Vagina (tissue), 2 donors: ENCODE data around the gene PRLH. TPM values are rescaled to one million over a fixed set of nuclear protein-coding genes. Genes with fewer than 3 reads are reported as not detected.

ENCODE experiments used
- DNase-seq, 2 donors: peaks; one replicate each; pipeline ENCODE4 v3.0.0-alpha.2; 2017; ENCODE audit errors: extremely low spot score in 2 of 2
- H3K27ac ChIP-seq: fragments of 200-600 bp; sonication (generic); one replicate; pipeline ENCODE4 v1.5.1; 2019
- H3K27me3 ChIP-seq: fragments of 200-600 bp; sonication (generic); one replicate; pipeline ENCODE4 v1.5.1; 2019
- H3K36me3 ChIP-seq, 2 donors: fragments of 200-600 bp; sonication (generic); one replicate each; pipeline ENCODE4 v1.5.1; 2017 to 2019
- H3K4me1 ChIP-seq: fragments of 200-600 bp; sonication (generic); one replicate; pipeline ENCODE4 v1.5.1; 2019
- H3K4me3 ChIP-seq, 2 donors: fragments of 200-600 bp; sonication (generic); 1 replicate in 1 of 2; 2 replicates in 1 of 2; pipeline ENCODE4 v1.5.1; 2016 to 2019
- H3K9me3 ChIP-seq: fragments of 200-600 bp; sonication (generic); one replicate; pipeline ENCODE4 v1.5.1; 2019
- CTCF ChIP-seq, 3 experiments: fragments of 450-650 bp in 2 of 3; fragments of 200-600 bp in 1 of 3; sonication (generic) in 1 of 3; IDR thresholded peaks; one replicate each; pipeline ENCODE4 v1.5.1; 2017 to 2019; ENCODE audit warnings: antibody characterized with exemption in 3 of 3, mild to moderate bottlenecking in 2 of 3, moderate library complexity in 2 of 3
- POLR2A ChIP-seq, 2 donors: fragments of 450-650 bp; IDR thresholded peaks; one replicate each; pipeline ENCODE4 v1.6.1; 2017; ENCODE audit warnings: antibody characterized with exemption in 2 of 2, mild to moderate bottlenecking in 2 of 2, moderate library complexity in 2 of 2
- POLR2AphosphoS5 ChIP-seq, 2 donors: sonication (generic); formaldehyde crosslinking; IDR thresholded peaks; one replicate each; pipeline ENCODE4 v1.9.0; 2017; ENCODE audit warnings: antibody characterized with exemption in 2 of 2, mild to moderate bottlenecking in 2 of 2, low read depth in 1 of 2; ENCODE audit not compliant: insufficient read depth in 1 of 2
- intact Hi-C: fragments of 100-400 bp; cut with DNase I; formaldehyde crosslinking; loops from one replicate; pipeline ENCODE4 v1.15.1; 2023
- total RNA-seq: library from RNA; depleted of rRNA; stranded (reverse); fragments of >200 nt; gene quantifications from one replicate; pipeline ENCODE4 v1.2.3, GENCODE V29; 2016

The PRLH gene
- total RNA-seq, 1 donor from 2014 or later = not detected

DNA sequence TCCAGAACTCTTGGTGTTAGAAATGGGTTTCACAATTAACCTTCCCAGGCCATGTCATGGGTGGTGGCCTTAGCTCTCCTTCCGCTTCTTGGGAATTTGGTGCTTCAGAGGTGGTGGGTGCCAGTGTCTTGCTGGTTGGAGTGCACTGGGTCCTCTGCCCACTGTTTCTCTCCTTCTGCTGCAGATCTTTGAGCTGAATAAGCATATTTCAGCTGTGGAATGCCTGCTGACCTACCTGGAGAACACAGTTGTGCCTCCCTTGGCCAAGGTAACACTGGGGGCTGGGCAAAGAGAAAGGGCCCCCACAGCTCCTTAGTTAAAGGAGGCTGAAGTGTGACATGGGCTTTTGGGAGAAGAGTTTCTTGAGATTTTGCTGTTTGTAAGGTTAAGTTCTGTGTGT is 32.0 kb upstream of the PRLH start:
- H3K36me3 ChIP-seq = peaks cover 0 to 4% of the 10 kb centered on the region in 2 donors
- intact Hi-C loops = no loop called here
- no peak for DNase-seq
- no peaks in the 10 kb centered on the region for H3K27me3 ChIP-seq
- H3K4me3 ChIP-seq = no peak overlapping the region
- no peaks in the 10 kb centered on the region for H3K9me3 ChIP-seq
- TF ChIP-seq CTCF (IDR thresholded peaks at IDR 0.05) (no peak), POLR2AphosphoS5 (IDR thresholded peaks at IDR 0.05; ENCODE audit: insufficient read depth in 1 of 2, low read depth in 1 of 2) (no peak), POLR2A (IDR thresholded peaks at IDR 0.05) (no peak)
- H3K4me1 ChIP-seq = peaks cover 7% of the 10 kb centered on the region
- no peak overlapping the region for H3K27ac ChIP-seq

DNA sequence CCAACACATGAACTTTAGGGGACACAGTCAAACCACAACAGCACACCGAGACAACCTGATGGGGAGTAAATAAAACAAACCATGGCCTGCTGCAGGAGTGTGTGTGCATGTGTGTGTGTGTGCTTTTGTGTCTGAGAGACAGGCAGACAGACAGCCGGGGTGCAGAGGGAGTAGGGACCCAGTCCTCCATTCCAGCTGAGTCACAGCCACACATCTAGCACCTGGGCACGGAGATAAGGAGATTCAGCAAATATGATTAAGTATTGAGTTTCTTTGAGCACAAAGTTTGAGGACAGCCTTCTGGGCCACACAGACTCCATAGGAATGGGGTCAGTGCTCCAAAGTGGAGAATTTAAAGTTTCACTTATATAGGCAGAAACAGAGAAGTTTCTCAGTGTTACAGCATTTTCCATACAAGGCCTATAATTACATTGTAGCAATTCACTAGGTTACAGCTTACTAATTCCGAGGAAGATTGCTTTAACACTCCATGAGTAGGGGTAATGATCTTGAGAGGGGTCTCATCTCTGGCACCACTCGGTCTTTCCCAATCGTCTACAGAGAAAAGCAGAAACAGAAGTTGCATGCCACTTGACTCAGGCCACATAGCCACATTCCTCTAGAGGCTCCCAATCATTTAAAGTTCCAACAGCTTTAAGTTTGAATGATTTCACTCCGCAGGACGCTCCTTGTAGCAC is 30.8 kb upstream of the PRLH start:
- no peak overlapping the region for H3K4me3 ChIP-seq
- no peak overlapping the region for H3K27ac ChIP-seq
- peaks cover 18% of the 10 kb centered on the region for H3K4me1 ChIP-seq
- H3K36me3 ChIP-seq = peaks cover 0 to 4% of the 10 kb centered on the region in 2 donors
- no peaks in the 10 kb centered on the region for H3K27me3 ChIP-seq
- no peak for DNase-seq
- intact Hi-C loops = no loop called here
- H3K9me3 ChIP-seq = no peaks in the 10 kb centered on the region
- TF ChIP-seq CTCF (IDR thresholded peaks at IDR 0.05) (no peak), POLR2A (IDR thresholded peaks at IDR 0.05) (no peak)

DNA sequence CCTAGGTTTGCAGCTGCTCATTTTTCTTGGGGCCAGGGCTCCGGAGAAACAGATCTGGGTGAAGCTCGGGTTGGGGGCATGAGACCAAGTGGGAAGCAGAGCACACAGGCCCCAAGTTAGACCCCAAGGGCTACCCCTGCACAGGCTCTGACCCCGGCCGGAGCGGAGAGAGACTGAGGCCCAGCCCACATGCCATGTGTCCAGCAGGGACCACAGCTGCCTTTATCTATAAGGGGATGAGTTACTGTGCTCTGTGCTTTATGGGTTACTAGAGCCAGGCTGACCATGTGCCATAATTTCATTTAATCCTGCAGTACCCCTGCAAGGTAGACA is 30.3 kb upstream of the PRLH start:
- Histone ChIP-seq H3K27ac (no peak overlapping the region), H3K36me3 (peaks cover 0 to 4% of the 10 kb centered on the region in 2 donors), H3K27me3 (no peaks in the 10 kb centered on the region), H3K4me3 (no peak overlapping the region), H3K9me3 (no peaks in the 10 kb centered on the region), H3K4me1 (peaks cover 23% of the 10 kb centered on the region)
- no peak for DNase-seq
- TF ChIP-seq POLR2AphosphoS5 (IDR thresholded peaks at IDR 0.05; ENCODE audit: insufficient read depth in 1 of 2, low read depth in 1 of 2) = no peak
- no peak for TF ChIP-seq POLR2A (IDR thresholded peaks at IDR 0.05)
- TF ChIP-seq CTCF (IDR thresholded peaks at IDR 0.05) = no peak
- intact Hi-C loops = no loop called here

DNA sequence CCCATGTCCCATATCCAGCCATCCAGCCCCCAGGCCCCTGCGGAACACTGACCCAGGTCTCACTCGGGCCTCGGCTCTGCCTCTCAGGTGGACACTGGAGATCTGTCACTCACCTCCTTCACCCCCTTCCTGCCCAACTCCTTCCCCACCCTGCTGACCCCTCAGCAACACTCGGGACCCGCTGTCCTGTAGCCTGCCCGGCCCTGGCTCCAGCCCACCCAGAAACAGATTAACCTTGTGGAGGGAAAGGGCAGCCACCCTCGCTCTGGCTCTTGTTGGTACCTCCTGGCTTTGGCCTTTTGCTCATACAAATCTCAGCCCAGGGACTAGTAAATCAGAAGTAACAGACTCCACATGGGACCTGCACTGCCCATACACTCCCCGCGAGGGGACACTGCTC is 29.8 kb upstream of the PRLH start:
- no peak for DNase-seq
- H3K9me3 ChIP-seq = no peaks in the 10 kb centered on the region
- intact Hi-C loops = no loop called here
- H3K4me1 ChIP-seq = peaks cover 27% of the 10 kb centered on the region
- H3K27me3 ChIP-seq = no peaks in the 10 kb centered on the region
- no peak overlapping the region for H3K27ac ChIP-seq
- no peak overlapping the region for H3K4me3 ChIP-seq
- H3K36me3 ChIP-seq = peaks cover 0 to 4% of the 10 kb centered on the region in 2 donors
- TF ChIP-seq CTCF (IDR thresholded peaks at IDR 0.05) = no peak

DNA sequence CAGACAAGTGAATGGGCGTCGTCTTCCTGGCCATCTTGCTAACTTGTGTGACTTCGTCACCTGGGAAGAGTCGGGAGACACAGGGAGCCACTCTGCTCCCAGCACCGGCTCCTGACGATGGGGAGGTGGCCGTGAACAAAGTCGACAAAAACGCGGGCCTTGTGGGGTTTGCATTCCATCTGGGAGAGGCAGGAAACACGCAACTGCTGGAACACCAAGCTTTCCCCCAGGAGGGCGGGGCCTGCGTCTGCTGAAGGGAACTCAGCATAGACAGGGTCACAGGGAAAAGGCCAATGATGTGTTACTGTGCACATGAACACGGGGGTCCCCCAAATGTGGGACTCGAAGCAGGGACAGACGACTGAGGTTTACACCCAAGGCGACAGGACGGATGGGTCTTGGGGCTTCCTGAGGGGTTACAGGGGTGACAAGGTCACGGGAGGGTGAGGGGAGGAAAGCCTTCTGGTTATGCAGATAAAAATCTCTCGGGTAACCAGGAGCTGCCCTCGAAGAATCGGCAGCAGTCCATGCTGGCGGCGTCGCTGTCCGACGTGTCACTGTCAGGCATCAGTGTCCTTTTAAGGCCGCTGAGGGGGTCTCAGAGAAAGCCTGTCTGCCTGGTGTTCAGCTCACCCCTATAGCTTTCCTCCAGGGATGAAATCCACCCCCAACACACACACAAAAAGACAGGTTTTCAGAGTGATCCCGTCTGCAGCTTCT is 28.2 kb upstream of the PRLH start:
- no peak for TF ChIP-seq POLR2AphosphoS5 (IDR thresholded peaks at IDR 0.05; ENCODE audit: insufficient read depth in 1 of 2, low read depth in 1 of 2)
- no peak for TF ChIP-seq CTCF (IDR thresholded peaks at IDR 0.05)
- no peak for TF ChIP-seq POLR2A (IDR thresholded peaks at IDR 0.05)
- Histone ChIP-seq H3K9me3 (no peaks in the 10 kb centered on the region), H3K36me3 (peaks cover 0 to 4% of the 10 kb centered on the region in 2 donors), H3K4me3 (no peak overlapping the region), H3K27ac (peak overlapping the region; percentile 65), H3K27me3 (no peaks in the 10 kb centered on the region), H3K4me1 (peaks cover 27% of the 10 kb centered on the region)
- intact Hi-C loops = no loop called here
- DNase-seq = no peak
